ENCODE measurements around the gene WWTR1. TPM values are rescaled to one million over a fixed set of nuclear protein-coding genes. Genes with fewer than 3 reads are reported as not detected.

Gene WWTR1
- total and polyA plus RNA-seq, 8 donors, result 15.4 to 116 (median 61.4) TPM

DNA sequence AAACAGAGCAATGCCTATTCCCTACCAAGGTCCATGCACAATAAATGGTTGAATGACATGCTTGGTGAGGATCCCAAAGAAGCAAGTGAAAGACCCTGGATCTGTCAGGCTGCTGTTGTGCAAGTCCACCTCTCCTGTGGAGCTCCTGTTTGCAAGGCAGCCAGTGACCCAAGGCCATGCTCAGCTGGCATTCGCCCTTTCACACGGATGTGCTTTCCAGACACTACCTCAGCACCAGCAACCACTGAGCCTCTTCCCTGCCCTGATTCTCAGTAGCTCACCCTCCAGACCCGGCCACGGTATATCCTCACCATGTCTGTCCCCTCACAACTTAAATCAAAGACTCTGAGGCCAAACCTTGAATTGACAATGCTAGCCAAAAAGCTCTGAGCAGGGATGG lies 23.3 kb downstream of the WWTR1 start:
- intact Hi-C loops (cut with DNase I; ENCODE audit: low total_unique reads), result no loop called here
- no peaks in the 10 kb centered on the region for H3K9me3 ChIP-seq
- H3K36me3 ChIP-seq, result no peaks in the 10 kb centered on the region
- TF ChIP-seq, protein P1, sequence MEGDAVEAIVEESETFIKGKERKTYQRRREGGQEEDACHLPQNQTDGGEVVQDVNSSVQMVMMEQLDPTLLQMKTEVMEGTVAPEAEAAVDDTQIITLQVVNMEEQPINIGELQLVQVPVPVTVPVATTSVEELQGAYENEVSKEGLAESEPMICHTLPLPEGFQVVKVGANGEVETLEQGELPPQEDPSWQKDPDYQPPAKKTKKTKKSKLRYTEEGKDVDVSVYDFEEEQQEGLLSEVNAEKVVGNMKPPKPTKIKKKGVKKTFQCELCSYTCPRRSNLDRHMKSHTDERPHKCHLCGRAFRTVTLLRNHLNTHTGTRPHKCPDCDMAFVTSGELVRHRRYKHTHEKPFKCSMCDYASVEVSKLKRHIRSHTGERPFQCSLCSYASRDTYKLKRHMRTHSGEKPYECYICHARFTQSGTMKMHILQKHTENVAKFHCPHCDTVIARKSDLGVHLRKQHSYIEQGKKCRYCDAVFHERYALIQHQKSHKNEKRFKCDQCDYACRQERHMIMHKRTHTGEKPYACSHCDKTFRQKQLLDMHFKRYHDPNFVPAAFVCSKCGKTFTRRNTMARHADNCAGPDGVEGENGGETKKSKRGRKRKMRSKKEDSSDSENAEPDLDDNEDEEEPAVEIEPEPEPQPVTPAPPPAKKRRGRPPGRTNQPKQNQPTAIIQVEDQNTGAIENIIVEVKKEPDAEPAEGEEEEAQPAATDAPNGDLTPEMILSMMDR (IDR thresholded peaks at IDR 0.05), result no peak
- TF ChIP-seq POLR2A (IDR thresholded peaks at IDR 0.05), result no peak
- TF ChIP-seq POLR2AphosphoS5 (IDR thresholded peaks at IDR 0.05), result no peak
- no peak for TF ChIP-seq EP300 (IDR thresholded peaks at IDR 0.05)
- WGBS, 5 donors, result 55 to 84% (median 82%) methylated on average over 4 of the region's 4 CpGs
- no peak overlapping the region for H3K4me3 ChIP-seq
- no peaks in the 10 kb centered on the region for H3K27me3 ChIP-seq
- H3K27ac ChIP-seq, result peak overlapping the region in 4 of 5 donors; percentile 1 to 58 (median 50)
- peaks cover 22 to 89% (median 43%) of the 10 kb centered on the region in 4 donors for H3K4me1 ChIP-seq
- no peak for DNase-seq

DNA sequence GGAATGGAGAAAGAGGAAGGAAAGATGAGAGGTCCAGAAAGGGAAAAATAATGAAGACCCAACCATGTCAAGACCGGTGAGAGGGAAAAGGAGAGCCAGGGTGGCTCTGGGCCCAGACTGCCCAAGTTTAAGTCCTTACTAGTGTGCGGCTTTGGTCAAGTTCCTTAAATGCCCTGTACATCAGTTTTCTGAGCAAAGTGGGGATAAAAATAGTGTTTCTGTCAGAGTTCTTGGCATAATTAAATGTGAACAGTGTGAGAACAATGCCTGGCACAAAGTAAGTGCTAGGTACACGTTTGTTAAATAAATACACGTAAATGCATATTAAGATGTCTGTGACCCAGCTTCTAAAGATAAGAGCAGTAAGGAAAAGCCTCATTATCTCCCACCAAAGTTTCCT lies 23.8 kb downstream of the WWTR1 start:
- no peak for DNase-seq
- TF ChIP-seq EP300 (IDR thresholded peaks at IDR 0.05), result no peak
- TF ChIP-seq, protein P1 (IDR thresholded peaks at IDR 0.05), result no peak
- no peak for TF ChIP-seq POLR2A (IDR thresholded peaks at IDR 0.05)
- TF ChIP-seq POLR2AphosphoS5 (IDR thresholded peaks at IDR 0.05), result no peak
- intact Hi-C loops (cut with DNase I; ENCODE audit: low total_unique reads), result no loop called here
- no peaks in the 10 kb centered on the region for H3K9me3 ChIP-seq
- 26 to 47% (median 36%) methylated on average over 4 of the region's 4 CpGs for WGBS, 5 donors
- peaks cover 22 to 88% (median 42%) of the 10 kb centered on the region in 4 donors for H3K4me1 ChIP-seq
- no peaks in the 10 kb centered on the region for H3K27me3 ChIP-seq
- no peak overlapping the region for H3K4me3 ChIP-seq
- H3K27ac ChIP-seq, result peak overlapping the region; percentile 1 to 58 (median 44)
- no peaks in the 10 kb centered on the region for H3K36me3 ChIP-seq

DNA sequence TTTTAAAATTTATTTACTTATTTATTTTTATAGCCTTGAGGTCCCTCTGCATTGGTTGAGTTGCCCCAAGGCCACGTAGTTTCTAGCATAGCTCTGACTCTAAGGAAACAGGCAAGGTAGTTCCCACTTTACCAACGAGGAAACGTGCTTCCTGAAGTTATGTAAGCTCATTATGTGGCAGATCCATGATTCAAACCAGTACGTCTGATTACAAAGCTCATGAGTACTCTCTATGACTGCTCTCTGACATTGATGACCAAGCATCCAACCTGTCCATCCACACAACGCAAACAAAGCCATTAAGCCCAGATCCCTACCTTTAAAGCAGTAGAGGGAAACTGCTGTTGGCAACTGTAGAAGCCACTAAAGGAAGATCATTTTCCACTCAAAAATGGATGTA lies 25.6 kb downstream of the WWTR1 start:
- Histone ChIP-seq H3K27ac (no peak overlapping the region), H3K4me1 (peaks cover 14 to 87% (median 33%) of the 10 kb centered on the region in 4 donors), H3K4me3 (no peak overlapping the region), H3K27me3 (no peaks in the 10 kb centered on the region), H3K36me3 (no peaks in the 10 kb centered on the region), H3K9me3 (no peaks in the 10 kb centered on the region)
- 79 to 92% (median 89%) methylated on average over 5 of the region's 5 CpGs for WGBS, 5 donors
- intact Hi-C loops (cut with DNase I; ENCODE audit: low total_unique reads), result no loop called here
- no peak for DNase-seq
- TF ChIP-seq, protein P1 (IDR thresholded peaks at IDR 0.05), result no peak
- no peak for TF ChIP-seq EP300 (IDR thresholded peaks at IDR 0.05)
- TF ChIP-seq POLR2AphosphoS5 (IDR thresholded peaks at IDR 0.05), result no peak
- no peak for TF ChIP-seq POLR2A (IDR thresholded peaks at IDR 0.05)

DNA sequence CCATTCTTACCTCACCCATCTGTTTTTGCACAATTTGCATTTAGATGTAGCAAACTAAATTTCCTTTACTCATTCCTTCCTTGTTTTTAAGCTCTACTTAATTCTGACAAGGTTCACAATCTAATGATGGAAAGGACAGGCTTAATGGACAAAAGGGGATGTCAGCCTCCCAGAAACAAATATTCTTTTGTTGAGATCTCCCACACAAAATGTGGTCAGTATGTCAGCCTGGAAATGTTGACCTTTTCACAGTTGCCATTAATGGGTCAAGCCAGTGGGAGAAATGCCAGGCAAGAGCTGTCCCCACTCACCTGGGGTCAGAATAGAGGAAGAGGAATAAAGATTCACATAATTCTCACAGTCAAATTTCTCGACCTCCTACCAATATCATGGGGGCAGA lies 27.0 kb downstream of the WWTR1 start:
- no peak overlapping the region for H3K27ac ChIP-seq
- no peaks in the 10 kb centered on the region for H3K27me3 ChIP-seq
- H3K4me1 ChIP-seq, result peaks cover 14 to 89% (median 34%) of the 10 kb centered on the region in 4 donors
- no peaks in the 10 kb centered on the region for H3K9me3 ChIP-seq
- DNase-seq, result no peak
- WGBS, 5 donors, result 78 to 100% (median 87%) methylated on average over 1 of the region's 1 CpG
- H3K36me3 ChIP-seq, result no peaks in the 10 kb centered on the region
- H3K4me3 ChIP-seq, result no peak overlapping the region
- TF ChIP-seq EP300 (IDR thresholded peaks at IDR 0.05), result no peak
- no peak for TF ChIP-seq POLR2AphosphoS5 (IDR thresholded peaks at IDR 0.05)
- TF ChIP-seq POLR2A (IDR thresholded peaks at IDR 0.05), result no peak
- TF ChIP-seq, protein P1 (IDR thresholded peaks at IDR 0.05), result no peak
- intact Hi-C loops (cut with DNase I; ENCODE audit: low total_unique reads), result no loop called here
